GM23248 (cell line): ENCODE data around the gene CREB3L1. TPM values are rescaled to one million over a fixed set of nuclear protein-coding genes. Genes with fewer than 3 reads are reported as not detected.

Experiments used
- DNase-seq: peaks from one replicate; pipeline ENCODE4 v3.0.0-alpha.2; 2015
- H2AFZ ChIP-seq: fragments of 200-600 bp; sonication (generic); 2 replicates; pipeline ENCODE4 v1.6.1; 2016; ENCODE audit warnings: antibody characterized with exemption
- H3F3A ChIP-seq: fragments of 200-600 bp; sonication (generic); 2 replicates; pipeline ENCODE4 v1.6.1; 2016; ENCODE audit warnings: mild to moderate bottlenecking, antibody characterized with exemption, mixed run types; ENCODE audit not compliant: insufficient read depth
- H3K27ac ChIP-seq: fragments of 200-600 bp; sonication (generic); 2 replicates; pipeline ENCODE4 v1.5.1; 2016; ENCODE audit warnings: mild to moderate bottlenecking
- H3K27me3 ChIP-seq: fragments of 200-600 bp; sonication (generic); replicated peaks from 2 replicates; pipeline ENCODE4 v1.6.1; 2016; ENCODE audit warnings: mild to moderate bottlenecking; ENCODE audit not compliant: insufficient read depth
- H3K36me3 ChIP-seq: fragments of 200-600 bp; sonication (generic); 2 replicates; pipeline ENCODE4 v1.6.1; 2016; ENCODE audit warnings: low read depth, mild to moderate bottlenecking
- H3K4me1 ChIP-seq: fragments of 200-600 bp; sonication (generic); 2 replicates; pipeline ENCODE4 v1.6.1; 2016; ENCODE audit warnings: mild to moderate bottlenecking; ENCODE audit not compliant: insufficient read depth
- H3K4me2 ChIP-seq: fragments of 200-600 bp; sonication (generic); one replicate; pipeline ENCODE4 v1.6.1; 2016; ENCODE audit warnings: mild to moderate bottlenecking; ENCODE audit not compliant: unreplicated experiment
- H3K4me3 ChIP-seq: fragments of 200-600 bp; sonication (generic); 2 replicates; pipeline ENCODE4 v1.5.1; 2016; ENCODE audit warnings: mild to moderate bottlenecking
- H3K79me2 ChIP-seq: fragments of 200-600 bp; sonication (generic); 2 replicates; pipeline ENCODE4 v1.6.1; 2016; ENCODE audit warnings: mild to moderate bottlenecking; ENCODE audit not compliant: insufficient read depth
- H3K9ac ChIP-seq: fragments of 200-600 bp; sonication (generic); 2 replicates; pipeline ENCODE4 v1.6.1; 2016; ENCODE audit warnings: mild to moderate bottlenecking
- H3K9me2 ChIP-seq: fragments of 200-600 bp; sonication (generic); 2 replicates; pipeline ENCODE4 v1.6.1; 2016; ENCODE audit warnings: mixed run types, mild to moderate bottlenecking, moderate library complexity; ENCODE audit not compliant: insufficient read depth
- H3K9me3 ChIP-seq: fragments of 200-600 bp; sonication (generic); one replicate; pipeline ENCODE4 v1.6.1; 2017; ENCODE audit warnings: low read depth
- H4K20me1 ChIP-seq: fragments of 200-600 bp; sonication (generic); 2 replicates; pipeline ENCODE4 v1.6.0; 2016; ENCODE audit not compliant: insufficient read depth
- EZH2 ChIP-seq: fragments of 200-600 bp; sonication (generic); IDR thresholded peaks from 2 replicates; pipeline ENCODE4 v1.6.1; 2018; ENCODE audit warnings: antibody characterized with exemption, mild to moderate bottlenecking; ENCODE audit not compliant: insufficient read depth, poor library complexity, severe bottlenecking
- EZH2phosphoT487 ChIP-seq: fragments of 200-600 bp; sonication (generic); IDR thresholded peaks from 2 replicates; pipeline ENCODE4 v1.6.1; 2018; ENCODE audit warnings: antibody characterized with exemption, moderate library complexity, mild to moderate bottlenecking, low read depth; ENCODE audit not compliant: insufficient read depth
- WGBS, 2 experiments: methylation state at CpG; one replicate each; pipeline ENCODE4 v1.1.6; 2015 to 2017; ENCODE audit warnings: low lambda C conversion rate in 2 of 2, low coverage in 1 of 2; ENCODE audit errors: missing lambda C conversion rate in 2 of 2; 5-methylcytosine and 5-hydroxymethylcytosine counted together
- in situ Hi-C: fragments of 300-500 bp; cut with MboI; formaldehyde crosslinking; loops from 2 replicates; pipeline ENCODE4 v1.15.0; 2020
- polyA plus RNA-seq: library from polyadenylated mRNA; unstranded; fragments of >200 nt; fragmentation: Nextera tagmentation; extraction: Ambion mirVana; gene quantifications from 2 replicates; pipeline ENCODE4 v1.2.1, GENCODE V29; 2016
- total RNA-seq: library from RNA; depleted of rRNA; stranded (reverse); fragments of >200 nt; shearing (Covaris generic); gene quantifications from 2 replicates; pipeline ENCODE4 v1.2.3, GENCODE V29; 2014

The CREB3L1 gene
- total and polyA plus RNA-seq, 2 experiments from 2014 or later = 37.7 to 146 TPM

GRCh38 chr11:46351148-46351547, 73.7 kb downstream of the CREB3L1 start:
- no peaks in the 10 kb centered on the region; the same call in 1 of the 2 replicates for H4K20me1 ChIP-seq

DNA sequence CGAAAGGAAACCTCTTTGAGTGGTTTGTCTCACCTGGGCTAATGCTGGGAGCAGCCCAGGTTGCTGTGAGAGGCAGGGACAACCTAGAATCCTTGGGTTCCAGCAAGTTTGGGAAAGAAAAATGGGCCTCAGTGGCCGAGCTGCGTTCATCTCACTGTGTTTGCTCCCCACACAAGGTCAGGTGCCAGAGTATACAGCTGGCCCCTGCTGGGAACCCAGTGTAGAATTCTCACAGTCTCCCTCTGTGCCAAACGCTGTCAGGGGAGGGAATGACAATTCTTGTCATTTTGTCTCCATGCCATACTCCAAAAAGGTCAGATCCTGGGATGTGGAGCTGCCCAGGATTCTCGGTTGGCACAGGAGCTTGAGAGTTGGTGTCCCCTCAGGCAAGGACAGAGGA, 74.1 kb downstream of the CREB3L1 start:
- peaks cover 15% of the 10 kb centered on the region for H3K4me1 ChIP-seq
- H3K9me2 ChIP-seq = no peaks in the 10 kb centered on the region
- no peaks in the 10 kb centered on the region for H3K9me3 ChIP-seq
- no peaks in the 10 kb centered on the region for H3F3A ChIP-seq
- TF ChIP-seq EZH2phosphoT487 (no peak), EZH2 (no peak)
- peaks cover 87% of the 10 kb centered on the region for H3K79me2 ChIP-seq
- no peak overlapping the region for H3K4me3 ChIP-seq
- H3K27me3 ChIP-seq = no peaks in the 10 kb centered on the region
- H2AFZ ChIP-seq = no peak overlapping the region
- no peak for DNase-seq
- H3K36me3 ChIP-seq = no peaks in the 10 kb centered on the region; the same call in 1 of the 2 replicates
- in situ Hi-C loops = no loop called here
- no peaks in the 10 kb centered on the region; the same call in 1 of the 2 replicates for H4K20me1 ChIP-seq
- no peak overlapping the region for H3K4me2 ChIP-seq
- no peak overlapping the region for H3K9ac ChIP-seq
- no peak overlapping the region for H3K27ac ChIP-seq
- 74% methylated on average over 5 of the region's 5 CpGs for WGBS, 2 experiments

More at GRCh38 chr11:46351148-46351547, 73.7 kb downstream of the CREB3L1 start:
- no peaks in the 10 kb centered on the region for H3K9me3 ChIP-seq
- DNase-seq = no peak
- H3K27me3 ChIP-seq = no peaks in the 10 kb centered on the region
- no peak overlapping the region for H3K9ac ChIP-seq
- H3K4me2 ChIP-seq = no peak overlapping the region
- TF ChIP-seq EZH2 (no peak), EZH2phosphoT487 (no peak)
- H3K27ac ChIP-seq = no peak overlapping the region
- peaks cover 14% of the 10 kb centered on the region; the same call in 1 of the 2 replicates for H3K4me1 ChIP-seq
- H3K9me2 ChIP-seq = no peaks in the 10 kb centered on the region
- H3K79me2 ChIP-seq = peaks cover 82% of the 10 kb centered on the region
- no peaks in the 10 kb centered on the region for H3F3A ChIP-seq
- no peak overlapping the region for H3K4me3 ChIP-seq
- H3K36me3 ChIP-seq = no peaks in the 10 kb centered on the region; the same call in 1 of the 2 replicates
- in situ Hi-C loops = no loop called here
- H2AFZ ChIP-seq = no peak overlapping the region
- WGBS, 2 experiments = 92 to 96% methylated on average over 8 of the region's 8 CpGs

DNA sequence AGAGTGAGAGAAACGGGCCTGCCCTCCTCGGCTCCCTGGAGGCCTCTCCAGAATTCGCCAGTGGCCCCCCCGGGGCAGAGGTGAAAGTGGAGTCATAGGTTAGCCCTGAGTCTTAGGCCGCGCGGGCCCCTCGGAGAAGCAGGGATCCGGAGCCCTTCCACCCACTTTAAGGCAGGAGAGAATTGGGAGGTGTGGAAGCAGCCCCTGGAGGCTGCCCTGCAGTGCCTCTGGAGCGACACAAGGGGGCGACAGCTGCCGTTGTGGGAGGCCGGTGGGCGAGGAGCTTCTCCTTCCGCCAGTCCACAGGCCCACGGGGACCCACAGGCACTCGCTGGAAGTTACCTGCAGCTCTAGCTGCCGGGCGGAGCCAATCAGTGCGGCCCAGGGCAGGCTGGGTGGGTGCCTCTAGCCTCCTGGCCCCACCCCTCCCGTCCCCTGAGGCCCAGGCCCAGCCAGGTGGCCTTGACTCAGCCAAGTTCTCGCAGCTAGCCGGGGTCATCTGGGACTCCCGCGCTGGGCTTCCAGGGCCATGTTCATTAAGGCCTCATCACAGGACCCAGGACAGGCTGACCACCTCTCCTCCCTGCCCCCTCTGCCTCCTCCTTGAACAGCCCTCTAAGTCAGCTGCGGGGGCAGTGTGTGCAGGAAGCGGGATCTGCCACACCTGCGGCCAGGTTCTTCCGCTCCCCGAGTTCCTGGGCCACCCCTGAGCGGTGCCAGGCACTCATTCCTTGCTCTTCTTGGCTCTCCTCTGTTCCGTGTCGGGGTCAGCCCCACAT, 74.8 kb downstream of the CREB3L1 start:
- peak; percentile 51 for DNase-seq
- H3K4me3 ChIP-seq = no peak overlapping the region
- no peaks in the 10 kb centered on the region for H3K9me2 ChIP-seq
- no peaks in the 10 kb centered on the region; the same call in 1 of the 2 replicates for H3K36me3 ChIP-seq
- 67 to 69% methylated on average over 29 to 32 of the region's 33 CpGs for WGBS, 2 experiments
- no peaks in the 10 kb centered on the region for H3K9me3 ChIP-seq
- no peaks in the 10 kb centered on the region; the same call in 1 of the 2 replicates for H4K20me1 ChIP-seq
- peaks cover 22% of the 10 kb centered on the region for H3K4me1 ChIP-seq
- no peak overlapping the region for H3K27ac ChIP-seq
- H3K79me2 ChIP-seq = peaks cover 93% of the 10 kb centered on the region
- in situ Hi-C loops = no loop called here
- no peak for TF ChIP-seq EZH2
- no peak for TF ChIP-seq EZH2phosphoT487
- H2AFZ ChIP-seq = no peak overlapping the region
- no peaks in the 10 kb centered on the region for H3F3A ChIP-seq
- H3K9ac ChIP-seq = no peak overlapping the region
- no peaks in the 10 kb centered on the region for H3K27me3 ChIP-seq
- no peak overlapping the region for H3K4me2 ChIP-seq

DNA sequence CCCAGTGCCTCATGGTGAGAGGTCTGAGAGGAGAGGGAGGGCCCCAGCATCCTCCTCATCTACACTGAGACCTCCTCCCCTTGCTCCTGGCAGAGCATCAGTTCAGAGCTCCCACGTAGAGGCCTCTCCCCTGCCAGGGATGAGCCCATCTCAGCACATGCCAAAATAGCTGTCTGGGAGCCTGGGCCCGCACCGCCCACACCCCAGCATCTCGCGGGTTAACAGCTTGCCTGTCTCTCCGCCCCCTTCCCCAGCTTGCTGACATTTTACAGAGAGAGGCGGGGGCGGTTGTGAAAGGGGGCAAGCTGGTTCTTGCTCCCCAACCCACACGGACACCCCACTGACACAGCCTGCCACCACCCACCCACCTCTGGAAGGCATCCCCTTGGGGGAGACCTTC, 76.2 kb downstream of the CREB3L1 start:
- Histone ChIP-seq H3K9ac (peak overlapping the region; percentile 33; the same call in 1 of the 2 replicates), H3K4me3 (no peak overlapping the region), H3K27ac (no peak overlapping the region), H3K4me2 (no peak overlapping the region), H4K20me1 (no peaks in the 10 kb centered on the region; the same call in 1 of the 2 replicates), H3F3A (no peaks in the 10 kb centered on the region), H3K27me3 (no peaks in the 10 kb centered on the region), H3K36me3 (no peaks in the 10 kb centered on the region; the same call in 1 of the 2 replicates), H3K9me3 (no peaks in the 10 kb centered on the region), H3K79me2 (peaks cover 96% of the 10 kb centered on the region), H3K4me1 (peaks cover 15% of the 10 kb centered on the region), H2AFZ (no peak overlapping the region), H3K9me2 (no peaks in the 10 kb centered on the region)
- no peak for TF ChIP-seq EZH2
- no peak for TF ChIP-seq EZH2phosphoT487
- in situ Hi-C loops = no loop called here
- WGBS, 2 experiments = 37 to 41% methylated on average over 9 of the region's 9 CpGs
- DNase-seq = peak; percentile 55
